GM21717 (cell line): ENCODE data around the gene BPIFB6.

Experiments
- ATAC-seq: cut with Tn5 transposase; IDR thresholded peaks from one replicate; pipeline ENCODE4 v1.9.1; 2021; ENCODE audit warnings: mild to moderate bottlenecking, moderate library complexity; ENCODE audit not compliant: unreplicated experiment

The BPIFB6 gene

GRCh38 chr20:33015700-33016580 is 15.5 kb upstream of the BPIFB6 start:
- no peak for ATAC-seq

GRCh38 chr20:33016581-33017109 is 14.8 kb upstream of the BPIFB6 start:
- ATAC-seq: no peak

GRCh38 chr20:33017542-33017941 is 13.9 kb upstream of the BPIFB6 start:
- ATAC-seq: no peak

GRCh38 chr20:33018169-33018931 is 13.1 kb upstream of the BPIFB6 start:
- no peak for ATAC-seq

- ATAC-seq: no peak
Observed at GRCh38 chr20:33019465-33020277, 11.8 kb upstream of the BPIFB6 start.

GRCh38 chr20:33020278-33021161 is 10.9 kb upstream of the BPIFB6 start:
- ATAC-seq: no peak

GRCh38 chr20:33021879-33022278 is 9.6 kb upstream of the BPIFB6 start:
- ATAC-seq: no peak

GRCh38 chr20:33022289-33022688 is 9.2 kb upstream of the BPIFB6 start:
- ATAC-seq: no peak

- ATAC-seq: no peak
Observed at GRCh38 chr20:33022694-33023438, 8.6 kb upstream of the BPIFB6 start.

- no peak for ATAC-seq
Observed at GRCh38 chr20:33023439-33024242, 7.8 kb upstream of the BPIFB6 start.

- ATAC-seq: no peak
Observed at GRCh38 chr20:33024243-33024560, 7.2 kb upstream of the BPIFB6 start.

GRCh38 chr20:33024609-33025317 is 6.7 kb upstream of the BPIFB6 start:
- ATAC-seq: no peak

GRCh38 chr20:33025318-33025876 is 6.1 kb upstream of the BPIFB6 start:
- no peak for ATAC-seq

- ATAC-seq: no peak
Observed at GRCh38 chr20:33026072-33026778, 5.2 kb upstream of the BPIFB6 start.

- ATAC-seq: no peak
Observed at GRCh38 chr20:33026779-33027759, 4.4 kb upstream of the BPIFB6 start.
